ENCODE results near the gene GPATCH8. TPM values are rescaled to one million over a fixed set of nuclear protein-coding genes. Genes with fewer than 3 reads are reported as not detected.

GPATCH8 gene
- total RNA-seq, 4 donors from 2014 or later, result 14.5 to 53.1 (median 31.2) TPM

DNA sequence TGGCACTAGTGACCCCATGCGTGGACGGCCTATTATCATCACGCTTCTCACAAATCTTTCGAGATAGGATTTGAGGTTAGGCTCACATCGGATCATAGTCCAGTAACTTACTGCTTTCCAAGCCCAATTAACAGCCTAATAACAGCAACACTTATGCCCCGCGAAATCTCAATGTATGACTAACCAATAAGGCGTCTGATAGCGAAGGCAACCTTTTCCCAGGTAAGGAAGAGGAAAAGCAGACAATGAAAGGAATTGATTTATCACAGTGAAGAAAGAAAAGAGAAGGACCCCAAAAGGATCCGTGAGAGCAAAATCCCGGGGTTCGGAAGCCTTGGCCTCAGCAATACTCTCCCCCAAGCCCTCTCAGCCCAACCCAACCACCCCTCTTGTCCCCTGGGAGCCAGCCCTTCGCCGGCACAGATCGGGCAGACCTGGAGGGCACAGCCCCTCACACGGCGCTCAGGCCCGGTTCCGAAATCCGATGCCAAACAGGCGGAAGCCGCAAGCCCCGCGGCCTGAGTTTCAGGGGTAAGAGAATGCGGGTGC is 534 bp downstream of the GPATCH8 start:
- H3K4me1 ChIP-seq, result peaks cover 4 to 52% (median 31%) of the 10 kb centered on the region in 4 donors
- H3K9me3 ChIP-seq, result no peaks in the 10 kb centered on the region
- in situ Hi-C loops (cut with MboI; ENCODE audit: low pct_ligation_motif_present in 1 of 4, low pct_unique_long_range_greater_than_20kb in 1 of 4, low sequenced_read_pairs in 3 of 4), result loop anchor here in 1 of 4 donors (25.0 kb wide), 1 partner anchor 115 kb away; the partner anchor contains the start of gene ITGA2B
- no peak for DNase-seq
- 0% methylated on average over 10 to 25 of the region's 25 CpGs for WGBS, 2 donors (ENCODE audit: low coverage in 1 of 2)
- TF ChIP-seq POLR2A (IDR thresholded peaks at IDR 0.05), result no peak
- TF ChIP-seq, protein P1, sequence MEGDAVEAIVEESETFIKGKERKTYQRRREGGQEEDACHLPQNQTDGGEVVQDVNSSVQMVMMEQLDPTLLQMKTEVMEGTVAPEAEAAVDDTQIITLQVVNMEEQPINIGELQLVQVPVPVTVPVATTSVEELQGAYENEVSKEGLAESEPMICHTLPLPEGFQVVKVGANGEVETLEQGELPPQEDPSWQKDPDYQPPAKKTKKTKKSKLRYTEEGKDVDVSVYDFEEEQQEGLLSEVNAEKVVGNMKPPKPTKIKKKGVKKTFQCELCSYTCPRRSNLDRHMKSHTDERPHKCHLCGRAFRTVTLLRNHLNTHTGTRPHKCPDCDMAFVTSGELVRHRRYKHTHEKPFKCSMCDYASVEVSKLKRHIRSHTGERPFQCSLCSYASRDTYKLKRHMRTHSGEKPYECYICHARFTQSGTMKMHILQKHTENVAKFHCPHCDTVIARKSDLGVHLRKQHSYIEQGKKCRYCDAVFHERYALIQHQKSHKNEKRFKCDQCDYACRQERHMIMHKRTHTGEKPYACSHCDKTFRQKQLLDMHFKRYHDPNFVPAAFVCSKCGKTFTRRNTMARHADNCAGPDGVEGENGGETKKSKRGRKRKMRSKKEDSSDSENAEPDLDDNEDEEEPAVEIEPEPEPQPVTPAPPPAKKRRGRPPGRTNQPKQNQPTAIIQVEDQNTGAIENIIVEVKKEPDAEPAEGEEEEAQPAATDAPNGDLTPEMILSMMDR (IDR thresholded peaks at IDR 0.05), result no peak
- no peak for TF ChIP-seq EP300 (IDR thresholded peaks at IDR 0.05; ENCODE audit: low read depth)
- TF ChIP-seq POLR2AphosphoS5 (IDR thresholded peaks at IDR 0.05), result no peak
- H3K27me3 ChIP-seq, result no peaks in the 10 kb centered on the region
- intact Hi-C loops (cut with DNase I; ENCODE audit: low total_unique reads), result no loop called here
- H3K36me3 ChIP-seq, result no peaks in the 10 kb centered on the region
- H3K27ac ChIP-seq, result peak overlapping the region; percentile 92 to 96 (median 94)
- H3K4me3 ChIP-seq, result peak overlapping the region; percentile 46 to 91 (median 82)

DNA sequence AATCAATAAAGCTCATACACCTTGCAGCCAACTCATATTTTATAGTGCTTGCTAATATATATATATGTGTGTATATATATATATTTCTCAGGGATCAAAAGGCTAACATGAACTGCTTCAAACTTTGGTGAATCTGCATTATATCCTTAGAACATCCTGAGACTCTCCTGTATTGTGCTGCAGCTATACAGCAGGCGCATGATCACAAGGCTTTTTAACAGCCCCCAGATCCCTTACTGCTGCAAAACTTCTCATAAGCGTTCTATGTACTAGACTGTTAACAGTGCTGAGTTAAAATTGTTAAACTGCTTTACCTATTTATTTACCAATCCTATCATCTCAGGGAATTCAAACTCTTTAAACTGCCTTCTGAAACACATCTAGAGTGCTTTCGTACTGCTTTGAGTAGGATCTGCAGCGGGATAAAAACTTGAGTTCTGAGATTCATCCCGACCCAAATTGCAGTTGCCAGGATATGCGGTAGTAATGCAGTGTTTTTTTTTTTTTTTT is 1.3 kb downstream of the GPATCH8 start:
- intact Hi-C loops (cut with DNase I; ENCODE audit: low total_unique reads), result no loop called here
- no peaks in the 10 kb centered on the region for H3K9me3 ChIP-seq
- no peak for DNase-seq
- in situ Hi-C loops (cut with MboI; ENCODE audit: low pct_ligation_motif_present in 1 of 4, low pct_unique_long_range_greater_than_20kb in 1 of 4, low sequenced_read_pairs in 3 of 4), result loop anchor here in 1 of 4 donors (25.0 kb wide), 1 partner anchor 115 kb away; the partner anchor contains the start of gene ITGA2B
- no peaks in the 10 kb centered on the region for H3K36me3 ChIP-seq
- no peak for TF ChIP-seq POLR2A (IDR thresholded peaks at IDR 0.05)
- no peak for TF ChIP-seq EP300 (IDR thresholded peaks at IDR 0.05; ENCODE audit: low read depth)
- no peak for TF ChIP-seq POLR2AphosphoS5 (IDR thresholded peaks at IDR 0.05)
- TF ChIP-seq, protein P1 (IDR thresholded peaks at IDR 0.05), result no peak
- peak overlapping the region in 2 of 4 donors; percentile 94 to 96 for H3K27ac ChIP-seq
- H3K4me1 ChIP-seq, result peaks cover 4 to 56% (median 31%) of the 10 kb centered on the region in 4 donors
- H3K4me3 ChIP-seq, result peak overlapping the region; percentile 46 to 91 (median 82)
- WGBS, 2 donors (ENCODE audit: low coverage in 1 of 2), result 7 to 13% methylated on average over 6 of the region's 6 CpGs
- no peaks in the 10 kb centered on the region for H3K27me3 ChIP-seq

DNA sequence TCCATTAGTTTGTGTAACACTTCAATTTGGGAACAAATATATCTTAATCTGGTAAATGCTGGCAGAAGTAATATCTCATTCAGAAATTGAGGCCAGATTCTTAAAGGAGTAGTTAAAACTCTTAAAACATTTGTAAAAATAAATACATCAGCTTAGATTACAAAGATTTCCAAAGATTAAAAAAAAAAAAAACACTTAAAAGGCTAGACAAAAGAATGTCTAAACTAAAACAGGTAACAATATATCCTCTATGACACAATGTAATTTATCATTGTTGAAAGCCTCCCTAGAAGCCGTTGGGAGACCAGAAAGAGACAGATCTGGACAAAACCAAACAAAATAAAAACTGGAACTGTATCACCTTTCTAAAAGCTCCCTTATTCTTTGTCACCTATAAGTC is 3.5 kb downstream of the GPATCH8 start:
- 45% methylated on average over 1 of the region's 1 CpG for WGBS, 2 donors (ENCODE audit: low coverage in 1 of 2)
- Histone ChIP-seq H3K9me3 (no peaks in the 10 kb centered on the region), H3K36me3 (no peaks in the 10 kb centered on the region), H3K27me3 (no peaks in the 10 kb centered on the region), H3K4me1 (peaks cover 4 to 62% (median 33%) of the 10 kb centered on the region in 4 donors), H3K4me3 (no peak overlapping the region), H3K27ac (no peak overlapping the region)
- intact Hi-C loops (cut with DNase I; ENCODE audit: low total_unique reads) (no loop called here), in situ Hi-C loops (cut with MboI; ENCODE audit: low pct_ligation_motif_present in 1 of 4, low pct_unique_long_range_greater_than_20kb in 1 of 4, low sequenced_read_pairs in 3 of 4) (loop anchor here in 1 of 4 donors (25.0 kb wide), 1 partner anchor 112 kb away; the partner anchor contains the start of gene ITGA2B)
- no peak for DNase-seq
- TF ChIP-seq, protein P1 (IDR thresholded peaks at IDR 0.05), result no peak
- TF ChIP-seq POLR2AphosphoS5 (IDR thresholded peaks at IDR 0.05) (no peak), EP300 (IDR thresholded peaks at IDR 0.05; ENCODE audit: low read depth) (no peak), POLR2A (IDR thresholded peaks at IDR 0.05) (no peak)

DNA sequence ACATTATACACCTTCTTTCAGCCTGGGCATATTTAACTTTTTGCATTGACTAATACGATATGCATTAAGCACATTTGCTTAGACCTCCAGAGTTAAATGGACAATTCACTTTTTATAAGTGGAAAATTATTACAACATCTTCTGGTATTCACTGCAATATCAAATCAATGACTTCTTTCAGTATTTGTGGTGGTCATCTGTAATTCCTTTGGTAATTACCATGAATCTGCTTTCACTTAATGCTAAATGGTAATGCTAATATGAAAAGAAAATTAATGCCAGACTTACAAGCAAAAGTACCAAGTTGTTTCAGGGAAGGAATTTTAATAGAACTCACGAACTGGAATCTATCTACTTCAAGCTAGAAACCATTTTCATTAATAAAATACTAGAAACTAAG is 6.4 kb downstream of the GPATCH8 start:
- intact Hi-C loops (cut with DNase I; ENCODE audit: low total_unique reads) (no loop called here), in situ Hi-C loops (cut with MboI; ENCODE audit: low pct_ligation_motif_present in 1 of 4, low pct_unique_long_range_greater_than_20kb in 1 of 4, low sequenced_read_pairs in 3 of 4) (no loop called here)
- Histone ChIP-seq H3K36me3 (no peaks in the 10 kb centered on the region), H3K9me3 (no peaks in the 10 kb centered on the region), H3K4me3 (no peak overlapping the region), H3K4me1 (peaks cover 4 to 54% (median 20%) of the 10 kb centered on the region in 4 donors), H3K27ac (no peak overlapping the region), H3K27me3 (no peaks in the 10 kb centered on the region)
- WGBS, 2 donors (ENCODE audit: low coverage in 1 of 2), result 84 to 86% methylated on average over 2 of the region's 2 CpGs
- TF ChIP-seq POLR2AphosphoS5 (IDR thresholded peaks at IDR 0.05) (no peak), POLR2A (IDR thresholded peaks at IDR 0.05) (no peak), EP300 (IDR thresholded peaks at IDR 0.05; ENCODE audit: low read depth) (no peak)
- TF ChIP-seq, protein P1 (IDR thresholded peaks at IDR 0.05), result no peak
- DNase-seq, result no peak

Data from transverse colon (tissue), 4 donors.